HG02759 (cell line): ENCODE results near the gene KCTD17.

ENCODE experiments used
- ATAC-seq: cut with Tn5 transposase; IDR thresholded peaks from one replicate; pipeline ENCODE4 v1.9.1; 2021; ENCODE audit warnings: mild to moderate bottlenecking, moderate library complexity; ENCODE audit not compliant: unreplicated experiment

The KCTD17 gene

GRCh38 chr22:37036655-37037377 lies 14.7 kb upstream of the KCTD17 start:
- ATAC-seq, result no peak

- ATAC-seq, result no peak
Measured at GRCh38 chr22:37037669-37038068, 13.9 kb upstream of the KCTD17 start.

- ATAC-seq, result no peak
Measured at GRCh38 chr22:37039466-37039865, 12.1 kb upstream of the KCTD17 start.

- no peak for ATAC-seq
Measured at GRCh38 chr22:37043209-37043827, 8.2 kb upstream of the KCTD17 start.

GRCh38 chr22:37043828-37044538 lies 7.6 kb upstream of the KCTD17 start:
- no peak for ATAC-seq

GRCh38 chr22:37044634-37045625 lies 6.6 kb upstream of the KCTD17 start:
- no peak for ATAC-seq

- no peak for ATAC-seq
Measured at GRCh38 chr22:37045958-37046357, 5.6 kb upstream of the KCTD17 start.

- no peak for ATAC-seq
Measured at GRCh38 chr22:37046589-37046988, 5.0 kb upstream of the KCTD17 start.

GRCh38 chr22:37047006-37047405 lies 4.5 kb upstream of the KCTD17 start:
- no peak for ATAC-seq

- ATAC-seq, result no peak
Measured at GRCh38 chr22:37048133-37048532, 3.4 kb upstream of the KCTD17 start.

- ATAC-seq, result no peak
Measured at GRCh38 chr22:37049224-37049623, 2.3 kb upstream of the KCTD17 start.

- ATAC-seq, result no peak
Measured at GRCh38 chr22:37050913-37051312, 629 bp upstream of the KCTD17 start.

GRCh38 chr22:37052386-37053309 lies 1.1 kb downstream of the KCTD17 start:
- no peak for ATAC-seq

GRCh38 chr22:37053310-37054055 lies 1.9 kb downstream of the KCTD17 start:
- no peak for ATAC-seq

GRCh38 chr22:37054056-37054395 lies 2.5 kb downstream of the KCTD17 start:
- ATAC-seq, result no peak

GRCh38 chr22:37054600-37055365 lies 3.2 kb downstream of the KCTD17 start:
- ATAC-seq, result no peak

- no peak for ATAC-seq
Measured at GRCh38 chr22:37056246-37056645, 4.7 kb downstream of the KCTD17 start.

GRCh38 chr22:37057226-37057625 lies 5.7 kb downstream of the KCTD17 start:
- ATAC-seq, result no peak
